OCI-LY1 (cell line): ENCODE data around the gene KRT4.

Experiments used
- CTCF ChIP-seq: fragments of 200-600 bp; sonication (generic), shearing (Covaris generic); IDR thresholded peaks from 2 replicates; pipeline ENCODE4 v1.5.1; 2017; ENCODE audit warnings: mild to moderate bottlenecking, antibody characterized with exemption, low read length, moderate library complexity, mixed read lengths
- EZH2 ChIP-seq: fragments of 200-600 bp; sonication (generic), shearing (Covaris generic); IDR thresholded peaks from 2 replicates; pipeline ENCODE4 v1.8.0; 2017; ENCODE audit warnings: borderline replicate concordance, mixed run types, mild to moderate bottlenecking, antibody characterized with exemption, low read length, moderate library complexity, mixed read lengths

- TF ChIP-seq CTCF (no peak), EZH2 (no peak)
These were observed 22.1 kb upstream of the KRT4 start for GRCh38 chr12:52836042-52836466.
